HL-60 (cell line): ENCODE measurements around the gene PRUNE1.

Experiments
- CTCF ChIP-seq: IDR thresholded peaks from one replicate; pipeline ENCODE4 v1.5.1; 2011; ENCODE audit warnings: low read length, control low read depth, inconsistent platforms; ENCODE audit not compliant: insufficient read depth
- GABPA ChIP-seq: IDR thresholded peaks from 2 replicates; pipeline ENCODE4 v1.6.1; 2012; ENCODE audit warnings: low read depth
- POLR2AphosphoS5 ChIP-seq: IDR thresholded peaks from 2 replicates; pipeline ENCODE4 v1.6.1; 2012; ENCODE audit warnings: low read depth
- REST ChIP-seq: IDR thresholded peaks from 2 replicates; pipeline ENCODE4 v1.6.1; 2012; ENCODE audit warnings: low read depth; ENCODE audit not compliant: insufficient replicate concordance

- no peak for TF ChIP-seq POLR2AphosphoS5
- no peak for TF ChIP-seq GABPA
- TF ChIP-seq CTCF = no peak
- TF ChIP-seq REST = no peak
Observed at GRCh38 chr1:151072224-151072623, 64.0 kb downstream of the PRUNE1 start.
